H1 (cell line): Measurements from ENCODE around the gene TGM1. TPM values are rescaled to one million over a fixed set of nuclear protein-coding genes. Genes with fewer than 3 reads are reported as not detected.

ENCODE experiments used
- CTCF ChIA-PET: fragments of 300-600 bp; sonication (Branson Sonifier 250); formaldehyde crosslinking; loops from one replicate; lab custom pipeline; 2021; ENCODE audit not compliant: partially characterized antibody; lab: Charles Lee
- POLR2A ChIA-PET: fragments of 300-600 bp; sonication (Branson Sonifier 250); formaldehyde crosslinking; loops from one replicate; lab custom pipeline; 2021; ENCODE audit warnings: inconsistent platforms; ENCODE audit not compliant: partially characterized antibody; lab: Charles Lee
- DNase-seq, 2 experiments: peaks; one replicate each; pipeline versions ENCODE4 v3.0.0 to v3.0.0-alpha.2; 2010 to 2022; ENCODE audit warnings: low spot score in 2 of 2, low read depth in 1 of 2, mixed read lengths in 1 of 2
- FAIRE-seq: peaks from 2 replicates; lab custom pipeline; 2011; peaks lifted over from hg19 to GRCh38; lab: Jason Lieb, UNC
- H2AFZ ChIP-seq: 2 replicates; pipeline ENCODE4 v1.8.1; 2012; ENCODE audit warnings: low read length, inconsistent platforms
- H2AK5ac ChIP-seq: 2 replicates; pipeline ENCODE4 v1.6.1; 2013; ENCODE audit warnings: low read depth, low read length
- H2BK120ac ChIP-seq: replicated peaks from 2 replicates; pipeline ENCODE3; 2013; ENCODE audit warnings: low read depth, low read length, inconsistent platforms
- H2BK12ac ChIP-seq: 2 replicates; pipeline ENCODE4 v1.6.1; 2013; ENCODE audit warnings: low read depth, low read length
- H2BK15ac ChIP-seq: 2 replicates; pipeline ENCODE4 v1.6.1; 2013; ENCODE audit warnings: low read length
- H2BK20ac ChIP-seq: 2 replicates; pipeline ENCODE4 v1.6.1; 2013; ENCODE audit warnings: low read length
- H2BK5ac ChIP-seq: 2 replicates; pipeline ENCODE4 v1.6.1; 2013; ENCODE audit warnings: low read depth, low read length
- H3K14ac ChIP-seq: 2 replicates; pipeline ENCODE4 v1.6.1; 2013; ENCODE audit warnings: inconsistent platforms; ENCODE audit not compliant: insufficient read length
- H3K18ac ChIP-seq: 2 replicates; pipeline ENCODE4 v1.6.1; 2013; ENCODE audit warnings: low read length; ENCODE audit errors: extremely low read depth
- H3K23ac ChIP-seq: 2 replicates; pipeline ENCODE4 v1.6.1; 2013; ENCODE audit warnings: inconsistent platforms; ENCODE audit not compliant: insufficient read length
- H3K23me2 ChIP-seq: 2 replicates; pipeline ENCODE4 v1.6.1; 2013; ENCODE audit warnings: low read depth, low read length
- H3K27ac ChIP-seq: 2 replicates; pipeline ENCODE4 v1.6.1; 2011; ENCODE audit warnings: low read depth, low read length, inconsistent platforms
- H3K27me3 ChIP-seq, 4 experiments: replicated peaks in 1 of 4; 1 replicate in 1 of 4; 2 replicates in 3 of 4; pipeline versions ENCODE4 v1.6.1 to v1.8.1; 2011 to 2013; ENCODE audit warnings: low read length in 3 of 4, mild to moderate bottlenecking in 3 of 4, inconsistent platforms in 2 of 4, mixed read lengths in 2 of 4, moderate library complexity in 1 of 4; ENCODE audit not compliant: control insufficient read depth in 3 of 4, insufficient read depth in 3 of 4; ENCODE audit errors: extremely low read depth in 1 of 4
- H3K36me3 ChIP-seq, 4 experiments: 2 replicates each; pipeline versions ENCODE4 v1.6.1 to v1.8.1; 2011 to 2013; ENCODE audit warnings: mild to moderate bottlenecking in 4 of 4, low read length in 3 of 4, moderate library complexity in 2 of 4, control low read depth in 1 of 4, inconsistent platforms in 1 of 4; ENCODE audit not compliant: insufficient read depth in 4 of 4, control insufficient read depth in 2 of 4
- H3K4ac ChIP-seq: replicated peaks from 2 replicates; pipeline ENCODE3; 2013; ENCODE audit warnings: low read length, low read depth, mixed read lengths, inconsistent platforms; ENCODE audit not compliant: insufficient read length
- H3K4me1 ChIP-seq, 4 experiments: replicated peaks in 1 of 4; 1 replicate in 1 of 4; 2 replicates in 3 of 4; pipeline versions ENCODE4 v1.6.1 to v1.8.1; 2011 to 2013; ENCODE audit warnings: low read length in 3 of 4, inconsistent platforms in 2 of 4, mixed read lengths in 1 of 4; ENCODE audit not compliant: insufficient read depth in 4 of 4, control insufficient read depth in 3 of 4
- H3K4me2 ChIP-seq, 2 experiments: 2 replicates each; pipeline versions ENCODE4 v1.6.1 to v1.8.1; 2011 to 2013; ENCODE audit warnings: low read depth in 2 of 2, low read length in 2 of 2, control low read depth in 1 of 2, inconsistent platforms in 1 of 2, mild to moderate bottlenecking in 1 of 2; ENCODE audit not compliant: insufficient read depth in 1 of 2
- H3K4me3 ChIP-seq, 4 experiments: fragments of 200-600, 300-600 bp in 1 of 4; sonication (generic), shearing (Covaris generic), sonication (Bioruptor Twin) in 1 of 4; 2 replicates each; pipeline versions ENCODE4 v1.5.1 to v1.8.1; 2011 to 2016; ENCODE audit warnings: low read length in 4 of 4, low read depth in 3 of 4, control low read depth in 2 of 4, inconsistent platforms in 2 of 4, mild to moderate bottlenecking in 2 of 4, mixed read lengths in 1 of 4, moderate library complexity in 1 of 4; ENCODE audit not compliant: insufficient read depth in 2 of 4; ENCODE audit errors: extremely low read depth in 1 of 4
- H3K56ac ChIP-seq: replicated peaks from 2 replicates; pipeline ENCODE3; 2013; ENCODE audit warnings: low read depth, mild to moderate bottlenecking, mixed read lengths, low read length, inconsistent platforms; ENCODE audit not compliant: insufficient read length
- H3K79me1 ChIP-seq: 2 replicates; pipeline ENCODE4 v1.6.1; 2013; ENCODE audit warnings: low read depth, low read length, control low read depth
- H3K79me2 ChIP-seq, 2 experiments: 2 replicates each; pipeline versions ENCODE4 v1.6.1 to v1.8.1; 2012 to 2013; ENCODE audit warnings: low read length in 2 of 2, mild to moderate bottlenecking in 2 of 2, inconsistent platforms in 1 of 2; ENCODE audit not compliant: insufficient read depth in 2 of 2, control insufficient read depth in 1 of 2
- H3K9ac ChIP-seq, 4 experiments: replicated peaks in 1 of 4; 1 replicate in 1 of 4; 2 replicates in 3 of 4; pipeline versions ENCODE4 v1.6.1 to v1.8.1; 2011 to 2013; ENCODE audit warnings: low read depth in 3 of 4, low read length in 3 of 4, control low read depth in 2 of 4, mild to moderate bottlenecking in 2 of 4, moderate library complexity in 2 of 4, inconsistent platforms in 1 of 4; ENCODE audit errors: extremely low read depth in 1 of 4
- H3K9me3 ChIP-seq, 2 experiments: 2 replicates each; pipeline versions ENCODE4 v1.6.1 to v1.8.1; 2012 to 2013; ENCODE audit warnings: mild to moderate bottlenecking in 2 of 2, moderate library complexity in 2 of 2, control low read depth in 1 of 2, inconsistent platforms in 1 of 2, low read depth in 1 of 2, low read length in 1 of 2, mixed read lengths in 1 of 2; ENCODE audit not compliant: insufficient read depth in 2 of 2
- H4K20me1 ChIP-seq, 2 experiments: replicated peaks in 1 of 2; 2 replicates each; pipeline versions ENCODE3 to v1.8.1; 2011 to 2013; ENCODE audit warnings: inconsistent platforms in 2 of 2, low read length in 2 of 2, mild to moderate bottlenecking in 1 of 2; ENCODE audit not compliant: insufficient read depth in 2 of 2, control insufficient read depth in 1 of 2
- H4K5ac ChIP-seq: 2 replicates; pipeline ENCODE4 v1.6.1; 2013; ENCODE audit warnings: low read length, low read depth, mixed read lengths, inconsistent platforms; ENCODE audit not compliant: insufficient read length
- H4K8ac ChIP-seq: 2 replicates; pipeline ENCODE4 v1.8.0; 2013; ENCODE audit warnings: mild to moderate bottlenecking, moderate library complexity, low read length, inconsistent platforms; ENCODE audit not compliant: insufficient read depth; ENCODE audit errors: extremely low read depth
- H4K91ac ChIP-seq: replicated peaks from 2 replicates; pipeline ENCODE3; 2013; ENCODE audit warnings: low read length, mixed read lengths, inconsistent platforms; ENCODE audit not compliant: insufficient read length
- BRCA1 ChIP-seq: IDR thresholded peaks from 2 replicates; pipeline ENCODE4 v1.6.1; 2012; ENCODE audit warnings: low read depth, low read length, improper control_type of control experiment
- CREB1 ChIP-seq: IDR thresholded peaks from 2 replicates; pipeline ENCODE4 v1.6.1; 2012; ENCODE audit warnings: inconsistent platforms
- EGR1 ChIP-seq: IDR thresholded peaks from 2 replicates; pipeline ENCODE4 v1.6.1; 2011; ENCODE audit warnings: low read depth, low read length, borderline replicate concordance
- MAFK ChIP-seq: IDR thresholded peaks from 2 replicates; pipeline ENCODE4 v1.6.1; 2012; ENCODE audit warnings: low read depth, mild to moderate bottlenecking, improper control_type of control experiment, low read length
- NRF1 ChIP-seq: IDR thresholded peaks from 2 replicates; pipeline ENCODE4 v1.6.1; 2011; ENCODE audit warnings: mild to moderate bottlenecking, low read depth, low read length, improper control_type of control experiment
- POLR2AphosphoS5 ChIP-seq: IDR thresholded peaks from 2 replicates; pipeline ENCODE4 v1.6.1; 2011; ENCODE audit warnings: low read depth, low read length
- RNF2 ChIP-seq: fragments of 200-900, 300-1000 bp; sonication (generic); IDR thresholded peaks from 2 replicates; pipeline ENCODE4 v1.7.1; 2016; ENCODE audit warnings: borderline replicate concordance, low read depth, mild to moderate bottlenecking, antibody characterized with exemption, low read length; ENCODE audit not compliant: poor library complexity, severe bottlenecking; ENCODE audit errors: missing control alignments
- SIRT6 ChIP-seq: IDR thresholded peaks from one replicate; pipeline ENCODE4 v1.7.1; 2012; ENCODE audit warnings: low read length, inconsistent platforms
- TAF1 ChIP-seq: IDR thresholded peaks from 2 replicates; pipeline ENCODE4 v1.6.1; 2011; ENCODE audit warnings: mild to moderate bottlenecking, low read depth, low read length
- TBP ChIP-seq: IDR thresholded peaks from 2 replicates; pipeline ENCODE4 v1.6.1; 2011; ENCODE audit warnings: low read depth, low read length, improper control_type of control experiment
- USF2 ChIP-seq: IDR thresholded peaks from 2 replicates; pipeline ENCODE4 v1.6.1; 2011; ENCODE audit warnings: low read length, improper control_type of control experiment
- WGBS, 2 experiments: shearing (Covaris generic) in 1 of 2; methylation state at CpG; one replicate each; pipeline versions ENCODE4 v1.1.6 to v1.1.7; 2013 to 2015; ENCODE audit warnings: low lambda C conversion rate in 2 of 2, mixed read lengths in 2 of 2, inconsistent platforms in 1 of 2, low coverage in 1 of 2, missing lambda C conversion rate in 1 of 2; ENCODE audit not compliant: insufficient replicate concordance in 2 of 2, insufficient coverage in 1 of 2, insufficient read length in 1 of 2; ENCODE audit errors: extremely low coverage in 1 of 2, missing lambda C conversion rate in 1 of 2; 5-methylcytosine and 5-hydroxymethylcytosine counted together
- polyA plus RNA-seq, 7 experiments: library from polyadenylated mRNA; depleted of rRNA in 3 of 7; stranded (reverse) in 5 of 7; unstranded in 2 of 7; fragments of >200 nt in 5 of 7; fragments of 200-250 nt in 2 of 7; gene quantifications; 1 replicate in 5 of 7; 2 replicates in 1 of 7; 4 replicates in 1 of 7; pipeline versions ENCODE4 v1.2.1 to v1.2.3, GENCODE V29; 2011 to 2013; ENCODE audit warnings: missing spikeins in 2 of 7, mixed read lengths in 2 of 7
- total RNA-seq: library from RNA; stranded (reverse); fragmentation: NEBNext Ultra II Directional; extraction: Animal tissue kit (Norgen Biotek cat#: 25700); gene quantifications from 2 replicates; pipeline ENCODE4 v1.2.1, GENCODE V29; 2021

The TGM1 gene
- total and polyA plus RNA-seq, 2 of the 8 experiments (the other 6 are each of a cell fraction or from before 2014, with no cell fraction given): 1.8 to 2.2 TPM

DNA sequence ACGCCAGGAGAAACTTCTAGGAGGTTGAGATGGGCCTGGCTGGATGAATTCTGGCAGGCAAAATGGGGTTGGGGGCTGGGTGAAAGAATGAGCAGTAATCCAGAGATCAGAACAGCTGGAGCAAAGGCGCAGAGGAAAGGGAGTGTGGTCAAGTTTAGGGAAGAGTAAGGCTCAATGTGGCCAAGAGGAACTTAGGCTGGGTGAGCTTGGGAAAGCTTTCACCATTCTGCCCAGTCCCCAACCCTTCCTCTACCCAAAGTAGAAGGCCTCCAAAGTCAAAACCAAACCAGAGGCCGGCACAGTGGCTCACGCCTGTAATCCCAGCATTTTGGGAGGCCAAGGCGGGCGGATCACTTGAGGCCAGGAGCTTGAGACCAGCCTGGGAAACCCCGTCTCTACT, 18.7 kb upstream of the TGM1 start:
- Histone ChIP-seq H3K79me1 (no peaks in the 10 kb centered on the region; the same call in 1 of the 2 replicates), H3K4ac (no peak overlapping the region), H2BK12ac (no peak overlapping the region), H4K8ac (no peak overlapping the region), H2BK120ac (no peak overlapping the region), H3K23ac (no peak overlapping the region), H3K14ac (no peak overlapping the region), H3K4me3 (no peak overlapping the region), H2BK15ac (no peak overlapping the region), H4K20me1 (peaks cover 0 to 3% of the 10 kb centered on the region in 2 experiments), H3K56ac (no peak overlapping the region), H3K9ac (no peak overlapping the region), H4K91ac (no peak overlapping the region), H3K27ac (no peak overlapping the region), H3K27me3 (no peaks in the 10 kb centered on the region), H3K79me2 (no peaks in the 10 kb centered on the region), H2BK5ac (no peak overlapping the region), H3K23me2 (no peaks in the 10 kb centered on the region), H2BK20ac (no peak overlapping the region), H4K5ac (no peak overlapping the region), H3K18ac (no peak overlapping the region), H2AK5ac (no peak overlapping the region), H2AFZ (no peak overlapping the region), H3K4me2 (no peak overlapping the region), H3K4me1 (no peaks in the 10 kb centered on the region), H3K36me3 (no peaks in the 10 kb centered on the region), H3K9me3 (no peaks in the 10 kb centered on the region)
- POLR2A ChIA-PET: interaction anchor here (0.6 to 3.8 kb wide), 6 partner anchors 10 to 1073 kb away, joined by 3 to 25 read pairs (median 3); partner anchors contain the start of gene RABGGTA
- CTCF ChIA-PET: interaction anchor here (1.2 to 11.5 kb wide), 8 partner anchors 10 to 39 kb away, joined by 4 to 137 read pairs (median 32); partner anchors contain the start of genes CIDEB, DHRS1, LTB4R2 and NOP9
- 91% methylated on average over 7 of the region's 7 CpGs; no CpG with 5 or more reads in 1 of the 2 experiments for WGBS, 2 experiments
- TF ChIP-seq RNF2 (no peak), USF2 (no peak), NRF1 (no peak), TBP (no peak), CREB1 (no peak), MAFK (no peak), SIRT6 (no peak), POLR2AphosphoS5 (no peak), BRCA1 (no peak), TAF1 (no peak), EGR1 (no peak)
- DNase-seq (no peak), FAIRE-seq (no peak)
